ENCODE measurements around the gene IFIT5.
A peak's percentile ranks its signal among the peaks of the same experiment; 100 is the strongest.
"Not testable (repeated sequence)": the region's sequence is repeated elsewhere in the genome, so short reads cannot be mapped to it uniquely, and the experiment has no call there.

The IFIT5 gene

DNA sequence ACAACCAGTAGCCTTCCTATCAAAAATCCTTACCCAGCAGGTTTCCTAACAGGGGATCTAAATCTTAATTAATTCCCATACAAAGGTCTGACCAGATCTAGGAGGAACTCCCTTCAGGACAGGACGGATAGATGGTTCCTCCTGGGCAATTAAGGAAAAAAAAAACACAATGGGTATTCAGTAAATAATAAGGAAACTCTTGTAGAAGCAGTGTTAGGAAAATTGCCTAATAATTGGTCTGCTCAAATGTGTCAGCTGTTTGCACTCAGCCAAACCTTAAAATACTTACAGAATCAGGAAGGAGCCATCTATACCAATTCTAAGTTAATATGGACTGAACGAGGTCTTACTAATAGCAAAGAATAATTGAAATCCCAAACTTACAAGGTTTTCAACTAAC is 3.2 kb upstream of the IFIT5 start:
- not testable (repeated sequence) for H3K9me2 ChIP-seq (replicated peaks; ENCODE audit: control insufficient read depth, low read length); H3K36me3 ChIP-seq (ENCODE audit: control insufficient read depth, low read length); H3K27ac ChIP-seq (ENCODE audit: low read depth, low read length); H3K79me2 ChIP-seq (ENCODE audit: control insufficient read depth, low read length); H4K20me1 ChIP-seq (ENCODE audit: control insufficient read depth, insufficient read depth, low read depth, low read length); H3K4me2 ChIP-seq (ENCODE audit: low read length); H3F3A ChIP-seq (ENCODE audit: control insufficient read depth, insufficient read depth); H3K9me3 ChIP-seq (ENCODE audit: control insufficient read depth, insufficient read depth, low read length); H3K4me3 ChIP-seq (ENCODE audit: low read length)
- H3K4me1 ChIP-seq (ENCODE audit: control insufficient read depth, low read length): peaks cover 12% of the 10 kb centered on the region
- peaks cover 25% of the 10 kb centered on the region for H3K27me3 ChIP-seq (ENCODE audit: control insufficient read depth, low read length)

DNA sequence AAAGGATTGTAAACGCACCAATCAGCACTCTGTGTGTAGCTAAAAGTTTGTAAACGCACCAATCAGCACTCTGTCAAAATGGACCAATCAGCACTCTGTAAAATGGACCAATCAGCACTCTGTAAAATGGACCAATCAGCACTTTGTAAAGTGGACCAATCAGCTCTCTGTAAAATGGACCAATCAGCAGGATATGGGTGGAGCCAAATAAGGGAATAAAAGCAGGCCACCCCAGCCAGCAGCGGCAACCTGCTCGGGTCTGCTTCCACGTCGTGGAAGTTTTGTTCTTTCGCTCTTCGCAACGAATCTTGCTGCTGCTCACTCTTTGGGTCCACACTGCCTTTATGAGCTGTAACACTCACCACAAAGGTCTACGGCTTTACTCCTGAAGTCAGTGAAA is 2.1 kb upstream of the IFIT5 start:
- H4K20me1 ChIP-seq (ENCODE audit: control insufficient read depth, insufficient read depth, low read depth, low read length); H3F3A ChIP-seq (ENCODE audit: control insufficient read depth, insufficient read depth); H3K4me2 ChIP-seq (ENCODE audit: low read length); H3K9me2 ChIP-seq (replicated peaks; ENCODE audit: control insufficient read depth, low read length); H3K79me2 ChIP-seq (ENCODE audit: control insufficient read depth, low read length); H3K4me3 ChIP-seq (ENCODE audit: low read length); H3K9me3 ChIP-seq (ENCODE audit: control insufficient read depth, insufficient read depth, low read length); H3K27ac ChIP-seq (ENCODE audit: low read depth, low read length); H3K36me3 ChIP-seq (ENCODE audit: control insufficient read depth, low read length): not testable (repeated sequence)
- H3K27me3 ChIP-seq (ENCODE audit: control insufficient read depth, low read length): peaks cover 28% of the 10 kb centered on the region
- H3K4me1 ChIP-seq (ENCODE audit: control insufficient read depth, low read length): peaks cover 12% of the 10 kb centered on the region

DNA sequence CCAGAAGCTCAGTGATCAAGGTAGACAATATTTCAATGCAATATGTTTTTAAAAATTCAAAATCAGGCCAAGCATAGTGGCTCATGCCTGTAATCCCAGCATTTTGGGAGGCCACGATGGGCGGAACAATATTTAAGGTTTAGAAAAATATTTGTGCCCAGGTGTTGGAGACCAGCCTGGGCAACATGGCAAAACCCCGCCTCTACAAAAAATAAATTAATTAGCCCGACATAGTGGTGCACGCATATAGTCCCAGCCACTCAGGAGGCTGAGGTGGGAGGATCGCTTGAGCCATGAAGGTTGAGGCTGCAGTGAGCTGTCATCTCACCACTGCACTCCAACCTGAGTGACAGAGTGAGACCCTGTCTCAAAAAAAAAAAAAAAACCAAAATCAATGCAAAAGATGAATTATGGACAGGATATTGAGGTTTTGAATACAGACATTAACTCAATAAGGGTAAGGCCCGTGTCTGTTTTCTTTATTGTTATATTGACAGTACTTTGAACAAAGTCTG is 913 bp upstream of the IFIT5 start:
- peaks cover 2% of the 10 kb centered on the region; the same call in 1 of the 2 replicates for H3K9me3 ChIP-seq (ENCODE audit: control insufficient read depth, insufficient read depth, low read length)
- H3K79me2 ChIP-seq (ENCODE audit: control insufficient read depth, low read length): no peaks in the 10 kb centered on the region
- H3K4me2 ChIP-seq (ENCODE audit: low read length): peak overlapping the region; percentile 88; the same call in 1 of the 2 replicates
- no peaks in the 10 kb centered on the region for H3K36me3 ChIP-seq (ENCODE audit: control insufficient read depth, low read length)
- H4K20me1 ChIP-seq (ENCODE audit: control insufficient read depth, insufficient read depth, low read depth, low read length): no peaks in the 10 kb centered on the region
- peak overlapping the region; percentile 85; the same call in 1 of the 2 replicates for H3K4me3 ChIP-seq (ENCODE audit: low read length)
- no peaks in the 10 kb centered on the region for H3F3A ChIP-seq (ENCODE audit: control insufficient read depth, insufficient read depth)
- H3K27ac ChIP-seq (ENCODE audit: low read depth, low read length): no peak overlapping the region
- peaks cover 30% of the 10 kb centered on the region for H3K27me3 ChIP-seq (ENCODE audit: control insufficient read depth, low read length)
- H3K9me2 ChIP-seq (replicated peaks; ENCODE audit: control insufficient read depth, low read length): no peaks in the 10 kb centered on the region
- H3K4me1 ChIP-seq (ENCODE audit: control insufficient read depth, low read length): peaks cover 12% of the 10 kb centered on the region
- no peak for TF ChIP-seq EZH2phosphoT487 (IDR thresholded peaks at IDR 0.05; ENCODE audit: borderline replicate concordance, low read length)
- TF ChIP-seq, protein P1, sequence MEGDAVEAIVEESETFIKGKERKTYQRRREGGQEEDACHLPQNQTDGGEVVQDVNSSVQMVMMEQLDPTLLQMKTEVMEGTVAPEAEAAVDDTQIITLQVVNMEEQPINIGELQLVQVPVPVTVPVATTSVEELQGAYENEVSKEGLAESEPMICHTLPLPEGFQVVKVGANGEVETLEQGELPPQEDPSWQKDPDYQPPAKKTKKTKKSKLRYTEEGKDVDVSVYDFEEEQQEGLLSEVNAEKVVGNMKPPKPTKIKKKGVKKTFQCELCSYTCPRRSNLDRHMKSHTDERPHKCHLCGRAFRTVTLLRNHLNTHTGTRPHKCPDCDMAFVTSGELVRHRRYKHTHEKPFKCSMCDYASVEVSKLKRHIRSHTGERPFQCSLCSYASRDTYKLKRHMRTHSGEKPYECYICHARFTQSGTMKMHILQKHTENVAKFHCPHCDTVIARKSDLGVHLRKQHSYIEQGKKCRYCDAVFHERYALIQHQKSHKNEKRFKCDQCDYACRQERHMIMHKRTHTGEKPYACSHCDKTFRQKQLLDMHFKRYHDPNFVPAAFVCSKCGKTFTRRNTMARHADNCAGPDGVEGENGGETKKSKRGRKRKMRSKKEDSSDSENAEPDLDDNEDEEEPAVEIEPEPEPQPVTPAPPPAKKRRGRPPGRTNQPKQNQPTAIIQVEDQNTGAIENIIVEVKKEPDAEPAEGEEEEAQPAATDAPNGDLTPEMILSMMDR (IDR thresholded peaks at IDR 0.05; ENCODE audit: low read depth, low read length, poor library complexity, severe bottlenecking): no peak

DNA sequence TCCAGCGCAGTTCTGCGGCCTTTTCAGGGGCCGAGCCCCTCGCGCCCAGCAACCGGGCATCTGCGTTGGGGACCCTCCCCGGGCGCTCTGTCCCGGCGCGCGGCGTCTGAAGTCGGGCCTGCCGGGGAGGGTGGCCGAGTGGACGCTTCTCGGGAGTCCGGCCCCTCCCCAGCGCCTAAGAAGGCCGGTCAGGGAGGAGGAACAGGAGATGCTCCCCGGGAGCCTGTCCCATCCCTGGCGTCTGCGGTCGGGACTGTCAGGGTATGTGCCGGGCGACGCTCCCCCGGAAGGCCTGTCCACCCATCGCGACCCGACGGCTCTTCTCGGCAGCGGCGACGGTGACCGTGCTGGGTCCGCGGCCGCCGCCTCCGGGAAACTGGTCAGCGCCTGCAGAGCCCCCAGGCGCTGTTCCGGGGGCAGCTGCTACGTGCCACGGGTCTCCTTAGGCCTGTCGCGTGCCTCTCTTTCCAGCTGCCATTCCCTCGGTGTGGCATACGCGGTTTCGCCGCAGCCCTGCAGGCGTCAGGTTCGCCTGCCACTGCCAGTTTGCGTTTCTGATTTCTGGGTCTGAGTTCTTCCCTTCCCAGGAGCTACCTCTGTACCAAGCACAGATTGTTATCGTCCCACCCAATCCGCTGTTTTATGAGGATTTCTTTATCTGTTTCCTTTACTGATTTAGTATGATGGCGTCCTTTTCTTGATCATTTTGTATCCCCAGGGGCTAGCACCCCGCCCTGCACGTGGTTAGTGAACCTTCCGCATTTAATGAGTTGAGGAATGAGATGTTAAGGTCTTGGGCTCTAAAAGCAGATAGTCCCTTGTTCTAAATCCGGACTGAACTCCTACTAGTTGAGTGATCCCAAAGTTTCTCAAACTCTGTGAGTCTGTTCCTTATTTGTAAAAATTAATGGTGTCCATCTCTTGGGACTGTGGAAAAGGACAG is 782 bp downstream of the IFIT5 start:
- TF ChIP-seq, protein P1 (IDR thresholded peaks at IDR 0.05; ENCODE audit: low read depth, low read length, poor library complexity, severe bottlenecking): no peak
- 0 out of 2 replicates have a peak, but pooled peaks have one; percentile 48 for TF ChIP-seq EZH2phosphoT487 (IDR thresholded peaks at IDR 0.05; ENCODE audit: borderline replicate concordance, low read length)
- no peaks in the 10 kb centered on the region for H4K20me1 ChIP-seq (ENCODE audit: control insufficient read depth, insufficient read depth, low read depth, low read length)
- no peaks in the 10 kb centered on the region for H3K9me2 ChIP-seq (replicated peaks; ENCODE audit: control insufficient read depth, low read length)
- no peaks in the 10 kb centered on the region for H3F3A ChIP-seq (ENCODE audit: control insufficient read depth, insufficient read depth)
- no peaks in the 10 kb centered on the region for H3K36me3 ChIP-seq (ENCODE audit: control insufficient read depth, low read length)
- H3K27me3 ChIP-seq (ENCODE audit: control insufficient read depth, low read length): peaks cover 30% of the 10 kb centered on the region
- H3K9me3 ChIP-seq (ENCODE audit: control insufficient read depth, insufficient read depth, low read length): peaks cover 2% of the 10 kb centered on the region; the same call in 1 of the 2 replicates
- H3K4me1 ChIP-seq (ENCODE audit: control insufficient read depth, low read length): peaks cover 12% of the 10 kb centered on the region
- H3K27ac ChIP-seq (ENCODE audit: low read depth, low read length): no peak overlapping the region
- peak overlapping the region; percentile 85 for H3K4me3 ChIP-seq (ENCODE audit: low read length)
- no peaks in the 10 kb centered on the region for H3K79me2 ChIP-seq (ENCODE audit: control insufficient read depth, low read length)
- peak overlapping the region; percentile 88 for H3K4me2 ChIP-seq (ENCODE audit: low read length)

Data from DOHH2 (cell line).